ENCODE results near the gene ELFN2. TPM values are rescaled to one million over a fixed set of nuclear protein-coding genes. Genes with fewer than 3 reads are reported as not detected.

ELFN2 gene
- total and polyA plus RNA-seq, 2 donors (not counting 3 experiments of a cell fraction or from before 2014, with no cell fraction given) = 0.41 to 1.3 TPM

- Histone ChIP-seq H3K9ac (replicated peaks; ENCODE audit: extremely low read depth, insufficient read depth, low read length) (no peak overlapping the region), H3K9me3 (replicated peaks; ENCODE audit: control insufficient read depth, insufficient read depth, low read length) (no peaks in the 10 kb centered on the region), H2AFZ (ENCODE audit: low read depth, low read length) (no peak overlapping the region), H4K20me1 (replicated peaks; ENCODE audit: control insufficient read depth, extremely low read depth, insufficient read depth, low read length) (no peaks in the 10 kb centered on the region), H3K79me2 (ENCODE audit: control insufficient read depth, insufficient read depth, low read length) (no peaks in the 10 kb centered on the region), H3K4me2 (ENCODE audit: insufficient read depth, low read length) (no peak overlapping the region), H3K4me1 (ENCODE audit: control insufficient read depth, extremely low read depth, insufficient read depth, low read length) (no peaks in the 10 kb centered on the region), H3K36me3 (ENCODE audit: control insufficient read depth in 2 of 2, extremely low read depth in 1 of 2, insufficient read depth in 2 of 2, low read length in 2 of 2) (no peaks in the 10 kb centered on the region), H3K4me3 (replicated peaks in 1 of 3; ENCODE audit: insufficient read depth in 1 of 3, low read depth in 1 of 3, low read length in 3 of 3) (no peak overlapping the region), H3K27me3 (ENCODE audit: control insufficient read depth in 2 of 2, insufficient read depth in 2 of 2, low read length in 2 of 2) (no peaks in the 10 kb centered on the region), H3K9me1 (replicated peaks; ENCODE audit: control insufficient read depth, extremely low read depth, insufficient read depth, low read length) (no peaks in the 10 kb centered on the region), H3K27ac (ENCODE audit: insufficient read depth, low read depth, low read length) (no peak overlapping the region)
- TF ChIP-seq GATA2 (IDR thresholded peaks at IDR 0.05; ENCODE audit: insufficient read depth, insufficient read length, low read depth, low read length) = no peak
- no peak for TF ChIP-seq EZH2 (IDR thresholded peaks at IDR 0.05; ENCODE audit: borderline replicate concordance, low read depth, low read length, severe bottlenecking)
- TF ChIP-seq, protein P1, sequence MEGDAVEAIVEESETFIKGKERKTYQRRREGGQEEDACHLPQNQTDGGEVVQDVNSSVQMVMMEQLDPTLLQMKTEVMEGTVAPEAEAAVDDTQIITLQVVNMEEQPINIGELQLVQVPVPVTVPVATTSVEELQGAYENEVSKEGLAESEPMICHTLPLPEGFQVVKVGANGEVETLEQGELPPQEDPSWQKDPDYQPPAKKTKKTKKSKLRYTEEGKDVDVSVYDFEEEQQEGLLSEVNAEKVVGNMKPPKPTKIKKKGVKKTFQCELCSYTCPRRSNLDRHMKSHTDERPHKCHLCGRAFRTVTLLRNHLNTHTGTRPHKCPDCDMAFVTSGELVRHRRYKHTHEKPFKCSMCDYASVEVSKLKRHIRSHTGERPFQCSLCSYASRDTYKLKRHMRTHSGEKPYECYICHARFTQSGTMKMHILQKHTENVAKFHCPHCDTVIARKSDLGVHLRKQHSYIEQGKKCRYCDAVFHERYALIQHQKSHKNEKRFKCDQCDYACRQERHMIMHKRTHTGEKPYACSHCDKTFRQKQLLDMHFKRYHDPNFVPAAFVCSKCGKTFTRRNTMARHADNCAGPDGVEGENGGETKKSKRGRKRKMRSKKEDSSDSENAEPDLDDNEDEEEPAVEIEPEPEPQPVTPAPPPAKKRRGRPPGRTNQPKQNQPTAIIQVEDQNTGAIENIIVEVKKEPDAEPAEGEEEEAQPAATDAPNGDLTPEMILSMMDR (IDR thresholded peaks at IDR 0.05; ENCODE audit: extremely low read depth in 1 of 2, insufficient read depth in 1 of 2, low read depth in 1 of 2, low read length in 2 of 2) = no peak
- TF ChIP-seq POLR2AphosphoS5 (IDR thresholded peaks at IDR 0.05; ENCODE audit: insufficient read depth, low read depth, low read length) = no peak
- TF ChIP-seq FOS (IDR thresholded peaks at IDR 0.05; ENCODE audit: borderline replicate concordance, insufficient read depth, low read length) = no peak
- no peak for TF ChIP-seq POLR2A (IDR thresholded peaks at IDR 0.05; ENCODE audit: low read depth, low read length)
- no peak for TF ChIP-seq JUN (IDR thresholded peaks at IDR 0.05; ENCODE audit: borderline replicate concordance, insufficient read depth, insufficient read length, low read depth)
- TF ChIP-seq MYC (IDR thresholded peaks at IDR 0.05; ENCODE audit: low read depth, low read length) = no peak
- TF ChIP-seq MAX (IDR thresholded peaks at IDR 0.05; ENCODE audit: insufficient read depth, insufficient read length) = no peak
- ChIA-PET POLR2A (no interaction called here), CTCF (interaction anchor here (0.9 kb wide), 1 partner anchor 80 kb away, joined by 3 read pairs; no protein-coding TSS in a partner anchor)
- dilution Hi-C loops (cut with MboI; ENCODE audit: extremely low pct_ligation_motif_present, low sequenced_read_pairs) = no loop called here
- FAIRE-seq = no peak
- intact Hi-C loops (cut with micrococcal nuclease) = no loop called here
- DNase-seq (ENCODE audit: low read depth, low spot score) = no peak
- no TSS peak for BruUV-seq (replicated peaks)
These were observed 23.2 kb downstream of the ELFN2 start for GRCh38 chr22:37404091-37404490.

Measured in endothelial cell of umbilical vein (primary cell).